NCI-H2196 (cell line): Measurements from ENCODE around the gene LHPP.

Source experiments
- DNase-seq: peaks from one replicate; lab custom pipeline; 2025; ENCODE audit not compliant: unreplicated experiment; lab: John Stamatoyannopoulos, UW

Gene LHPP

GRCh38 chr10:124552691-124553276 lies 91.2 kb downstream of the LHPP start:
- no peak for DNase-seq

- no peak for DNase-seq
Measured at GRCh38 chr10:124554085-124554858, 92.6 kb downstream of the LHPP start.

- DNase-seq = no peak
Measured at GRCh38 chr10:124557167-124557566, 95.5 kb downstream of the LHPP start.

GRCh38 chr10:124557648-124558338 lies 96.2 kb downstream of the LHPP start:
- no peak for DNase-seq

GRCh38 chr10:124558339-124559321 lies 97.0 kb downstream of the LHPP start:
- DNase-seq = no peak

- DNase-seq = no peak
Measured at GRCh38 chr10:124559372-124560132, 97.9 kb downstream of the LHPP start.

GRCh38 chr10:124560377-124561105 lies 98.9 kb downstream of the LHPP start:
- DNase-seq = no peak

GRCh38 chr10:124561206-124561605 lies 99.6 kb downstream of the LHPP start:
- DNase-seq = no peak

GRCh38 chr10:124562425-124563060 lies 100.9 kb downstream of the LHPP start:
- no peak for DNase-seq

- DNase-seq = no peak
Measured at GRCh38 chr10:124563320-124564040, 101.9 kb downstream of the LHPP start.

GRCh38 chr10:124564881-124565280 lies 103.3 kb downstream of the LHPP start:
- no peak for DNase-seq

- DNase-seq = peak; percentile 75
Measured at GRCh38 chr10:124565565-124566221, 104.1 kb downstream of the LHPP start.

GRCh38 chr10:124566222-124566888 lies 104.7 kb downstream of the LHPP start:
- no peak for DNase-seq

GRCh38 chr10:124566981-124567835 lies 105.6 kb downstream of the LHPP start:
- no peak for DNase-seq

GRCh38 chr10:124568339-124568738 lies 106.7 kb downstream of the LHPP start:
- no peak for DNase-seq

GRCh38 chr10:124568848-124569622 lies 107.4 kb downstream of the LHPP start:
- no peak for DNase-seq
